IMR-90 (cell line): Measurements from ENCODE around the gene PIP5K1B. TPM values are rescaled to one million over a fixed set of nuclear protein-coding genes. Genes with fewer than 3 reads are reported as not detected.

ENCODE experiments used
- ATAC-seq: fragments of 200-7000 bp; cut with Tn5 transposase; 2 replicates; pipeline ENCODE4 v1.9.1; 2020; ENCODE audit warnings: low read depth, mild to moderate bottlenecking, moderate library complexity
- BruUV-seq: library from RNA; stranded (reverse); fragments of 400-500 nt; replicated peaks from 2 replicates; lab custom pipeline; 2021; lab: Mats Ljungman, UMichigan
- CTCF ChIA-PET: fragments of 300-600 bp; formaldehyde crosslinking; extraction: SDS; loops from one replicate; lab custom pipeline; 2021; ENCODE audit warnings: antibody characterized with exemption; lab: Yijun Ruan, JAX
- POLR2A ChIA-PET: fragments of 300-600 bp; sonication (Branson Sonifier 250); formaldehyde crosslinking; loops from one replicate; lab custom pipeline; 2022; ENCODE audit warnings: antibody characterized with exemption; ENCODE audit not compliant: unreplicated experiment; lab: Charles Lee
- DNase-seq: peaks from one replicate; pipeline ENCODE4 v3.0.0; 2013
- H2AFZ ChIP-seq: replicated peaks from 2 replicates; pipeline ENCODE3; 2013; ENCODE audit warnings: low read length, mild to moderate bottlenecking; ENCODE audit not compliant: poor library complexity
- H2AK5ac ChIP-seq: 2 replicates; pipeline ENCODE4 v1.6.1; 2013; ENCODE audit warnings: low read depth, low read length, inconsistent platforms
- H2AK9ac ChIP-seq: replicated peaks from 2 replicates; pipeline ENCODE3; 2013; ENCODE audit warnings: mild to moderate bottlenecking, low read depth, low read length, moderate library complexity; ENCODE audit not compliant: poor library complexity
- H2BK120ac ChIP-seq: 2 replicates; pipeline ENCODE4 v1.6.1; 2013; ENCODE audit warnings: low read depth, low read length, inconsistent platforms
- H2BK15ac ChIP-seq: 3 replicates; pipeline ENCODE4 v1.6.1; 2013; ENCODE audit warnings: low read depth, low read length, inconsistent platforms
- H2BK20ac ChIP-seq: 2 replicates; pipeline ENCODE4 v1.6.1; 2013; ENCODE audit warnings: low read depth, mild to moderate bottlenecking, inconsistent platforms, low read length, moderate library complexity
- H2BK5ac ChIP-seq: 2 replicates; pipeline ENCODE4 v1.6.1; 2013; ENCODE audit warnings: mild to moderate bottlenecking, low read depth, low read length, inconsistent platforms; ENCODE audit not compliant: poor library complexity, severe bottlenecking
- H3K14ac ChIP-seq: replicated peaks from 2 replicates; pipeline ENCODE4 v1.6.1; 2013; ENCODE audit warnings: low read depth, low read length, inconsistent platforms
- H3K18ac ChIP-seq: 2 replicates; pipeline ENCODE4 v1.6.1; 2013; ENCODE audit warnings: low read depth, low read length, control low read depth
- H3K23ac ChIP-seq: 2 replicates; pipeline ENCODE4 v1.6.1; 2013; ENCODE audit warnings: low read depth, low read length, inconsistent platforms
- H3K27ac ChIP-seq: 2 replicates; pipeline ENCODE4 v1.5.1; 2013; ENCODE audit warnings: mild to moderate bottlenecking, control low read depth, low read length; ENCODE audit not compliant: insufficient read depth
- H3K27me3 ChIP-seq: 2 replicates; pipeline ENCODE4 v1.6.1; 2013; ENCODE audit warnings: low read length; ENCODE audit not compliant: control insufficient read depth, insufficient read depth
- H3K36me3 ChIP-seq: 2 replicates; pipeline ENCODE4 v1.6.1; 2013; ENCODE audit warnings: low read length, mixed read lengths; ENCODE audit not compliant: control insufficient read depth, insufficient read depth
- H3K4ac ChIP-seq: 2 replicates; pipeline ENCODE4 v1.6.1; 2013; ENCODE audit warnings: low read depth, low read length, inconsistent platforms
- H3K4me1 ChIP-seq: 2 replicates; pipeline ENCODE4 v1.6.1; 2013; ENCODE audit warnings: low read length, mixed read lengths; ENCODE audit not compliant: control insufficient read depth, insufficient read depth
- H3K4me2 ChIP-seq: 2 replicates; pipeline ENCODE4 v1.6.1; 2013; ENCODE audit warnings: low read depth, mild to moderate bottlenecking, control low read depth, low read length, moderate library complexity
- H3K4me3 ChIP-seq: 2 replicates; pipeline ENCODE4 v1.5.1; 2013; ENCODE audit warnings: low read depth, mild to moderate bottlenecking, control low read depth, low read length, moderate library complexity; ENCODE audit not compliant: insufficient read depth
- H3K56ac ChIP-seq: 2 replicates; pipeline ENCODE4 v1.6.1; 2013; ENCODE audit warnings: low read length, inconsistent platforms; ENCODE audit not compliant: insufficient read depth; ENCODE audit errors: extremely low read depth
- H3K79me1 ChIP-seq, 2 experiments: 2 replicates each; pipeline ENCODE4 v1.6.1; 2013; ENCODE audit warnings: low read length in 2 of 2, inconsistent platforms in 1 of 2, low read depth in 1 of 2
- H3K9ac ChIP-seq: 2 replicates; pipeline ENCODE4 v1.6.1; 2013; ENCODE audit warnings: low read depth, low read length, control low read depth
- H3K9me1 ChIP-seq: 2 replicates; pipeline ENCODE4 v1.6.1; 2013; ENCODE audit warnings: low read length, inconsistent platforms; ENCODE audit not compliant: insufficient read depth
- H3K9me3 ChIP-seq: 2 replicates; pipeline ENCODE4 v1.6.1; 2013; ENCODE audit warnings: low read length; ENCODE audit not compliant: control insufficient read depth, insufficient read depth
- H4K20me1 ChIP-seq: 2 replicates; pipeline ENCODE4 v1.6.1; 2013; ENCODE audit warnings: low read length, inconsistent platforms; ENCODE audit not compliant: insufficient read depth
- H4K5ac ChIP-seq: 2 replicates; pipeline ENCODE4 v1.6.1; 2013; ENCODE audit warnings: mild to moderate bottlenecking, low read depth, low read length, control low read depth
- H4K8ac ChIP-seq, 2 experiments: 2 replicates each; pipeline ENCODE4 v1.6.1; 2013; ENCODE audit warnings: low read depth in 2 of 2, low read length in 2 of 2, control low read depth in 1 of 2, inconsistent platforms in 1 of 2
- H4K91ac ChIP-seq: 2 replicates; pipeline ENCODE4 v1.6.1; 2013; ENCODE audit warnings: low read depth, low read length, inconsistent platforms; ENCODE audit not compliant: insufficient read depth
- BHLHE40 ChIP-seq: fragments of 150-350 bp; IDR thresholded peaks from 2 replicates; pipeline ENCODE4 v1.6.1; 2016; ENCODE audit warnings: mild to moderate bottlenecking, low read depth, low read length
- CEBPB ChIP-seq: IDR thresholded peaks from 2 replicates; pipeline ENCODE4 v1.6.1; 2012; ENCODE audit warnings: low read depth, low read length, improper control_type of control experiment
- CHD1 ChIP-seq: IDR thresholded peaks from 2 replicates; pipeline ENCODE4 v1.6.1; 2012; ENCODE audit warnings: low read depth, low read length, improper control_type of control experiment
- FOS ChIP-seq: fragments of 150-350 bp; IDR thresholded peaks from 2 replicates; pipeline ENCODE4 v1.6.1; 2016; ENCODE audit warnings: low read depth, low read length
- MAZ ChIP-seq: IDR thresholded peaks from 2 replicates; pipeline ENCODE4 v1.6.1; 2012; ENCODE audit warnings: low read depth, mild to moderate bottlenecking, low read length, improper control_type of control experiment, moderate library complexity, borderline replicate concordance
- MXI1 ChIP-seq: IDR thresholded peaks from 2 replicates; pipeline ENCODE4 v1.6.1; 2012; ENCODE audit warnings: low read depth, mild to moderate bottlenecking, low read length, moderate library complexity, borderline replicate concordance
- NFE2L2 ChIP-seq: fragments of 150-350 bp; IDR thresholded peaks from 2 replicates; pipeline ENCODE4 v1.6.1; 2016; ENCODE audit warnings: low read depth, mild to moderate bottlenecking, low read length
- POLR2A ChIP-seq: IDR thresholded peaks from 2 replicates; pipeline ENCODE4 v1.6.1; 2012; ENCODE audit warnings: mild to moderate bottlenecking, low read depth, low read length
- RAD21 ChIP-seq: IDR thresholded peaks from 2 replicates; pipeline ENCODE4 v1.6.1; 2012; ENCODE audit warnings: low read length, improper control_type of control experiment
- RCOR1 ChIP-seq: IDR thresholded peaks from 2 replicates; pipeline ENCODE4 v1.6.1; 2012; ENCODE audit warnings: mild to moderate bottlenecking, low read length, improper control_type of control experiment; ENCODE audit not compliant: insufficient replicate concordance
- RFX5 ChIP-seq: IDR thresholded peaks from 2 replicates; pipeline ENCODE4 v1.8.0; 2012; ENCODE audit warnings: low read depth, mild to moderate bottlenecking, low read length, moderate library complexity
- SMC3 ChIP-seq: fragments of 150-350 bp; IDR thresholded peaks from 2 replicates; pipeline ENCODE4 v1.6.1; 2016; ENCODE audit warnings: low read depth, mild to moderate bottlenecking, antibody characterized with exemption, low read length, moderate library complexity
- WGBS, 2 experiments: methylation state at CpG; one replicate each; pipeline versions ENCODE4 v1.1.5 to v1.1.7; 2013; ENCODE audit warnings: missing lambda C conversion rate in 2 of 2; ENCODE audit not compliant: insufficient read length in 1 of 2; ENCODE audit errors: extremely low coverage in 2 of 2; 5-methylcytosine and 5-hydroxymethylcytosine counted together
- dilution Hi-C: fragments of 300-500 bp; cut with HindIII; formaldehyde crosslinking; loops from one replicate; pipeline ENCODE4 v1.14.3; 2018; ENCODE audit warnings: low sequenced_read_pairs; ENCODE audit not compliant: unreplicated experiment
- in situ Hi-C: fragments of 300-500 bp; cut with MboI; formaldehyde crosslinking; loops from 3 replicates; pipeline ENCODE4 v1.14.3; 2019; ENCODE audit warnings: low sequenced_read_pairs, inconsistent platforms, mixed read lengths
- intact Hi-C: fragments of 100-400 bp; cut with micrococcal nuclease; formaldehyde crosslinking; loops from 2 replicates; pipeline ENCODE4 v1.10.0; 2022
- polyA plus RNA-seq, 3 experiments: library from polyadenylated mRNA; depleted of rRNA; stranded (reverse); fragments of >200 nt; gene quantifications; 2 replicates each; pipeline ENCODE4 v1.2.3, GENCODE V29; 2012; ENCODE audit warnings: low replicate concordance in 1 of 3
- total RNA-seq: library from RNA; depleted of rRNA; stranded (reverse); fragments of >200 nt; gene quantifications from 2 replicates; pipeline ENCODE4 v1.2.3, GENCODE V29; 2012
- TF ChIP-seq, protein P1 (sequence below): fragments of 150-350 bp; IDR thresholded peaks from 2 replicates; pipeline ENCODE4 v1.6.1; 2016; ENCODE audit warnings: low read depth, mild to moderate bottlenecking, low read length, moderate library complexity, borderline replicate concordance
- TF ChIP-seq, protein P2 (sequence below): conservative IDR thresholded peaks from 2 replicates; pipeline ENCODE4 v1.5.1; 2012; ENCODE audit warnings: mild to moderate bottlenecking, low read depth, low read length, improper control_type of control experiment
- TF ChIP-seq, protein P3 (sequence below): fragments of 150-350 bp; IDR thresholded peaks from 2 replicates; pipeline ENCODE4 v1.6.1; 2017; ENCODE audit warnings: mild to moderate bottlenecking, antibody characterized with exemption, low read length, low read depth

The PIP5K1B gene
- total and polyA plus RNA-seq, 2 of the 4 experiments (the other 2 are of a cell fraction): not detected

DNA sequence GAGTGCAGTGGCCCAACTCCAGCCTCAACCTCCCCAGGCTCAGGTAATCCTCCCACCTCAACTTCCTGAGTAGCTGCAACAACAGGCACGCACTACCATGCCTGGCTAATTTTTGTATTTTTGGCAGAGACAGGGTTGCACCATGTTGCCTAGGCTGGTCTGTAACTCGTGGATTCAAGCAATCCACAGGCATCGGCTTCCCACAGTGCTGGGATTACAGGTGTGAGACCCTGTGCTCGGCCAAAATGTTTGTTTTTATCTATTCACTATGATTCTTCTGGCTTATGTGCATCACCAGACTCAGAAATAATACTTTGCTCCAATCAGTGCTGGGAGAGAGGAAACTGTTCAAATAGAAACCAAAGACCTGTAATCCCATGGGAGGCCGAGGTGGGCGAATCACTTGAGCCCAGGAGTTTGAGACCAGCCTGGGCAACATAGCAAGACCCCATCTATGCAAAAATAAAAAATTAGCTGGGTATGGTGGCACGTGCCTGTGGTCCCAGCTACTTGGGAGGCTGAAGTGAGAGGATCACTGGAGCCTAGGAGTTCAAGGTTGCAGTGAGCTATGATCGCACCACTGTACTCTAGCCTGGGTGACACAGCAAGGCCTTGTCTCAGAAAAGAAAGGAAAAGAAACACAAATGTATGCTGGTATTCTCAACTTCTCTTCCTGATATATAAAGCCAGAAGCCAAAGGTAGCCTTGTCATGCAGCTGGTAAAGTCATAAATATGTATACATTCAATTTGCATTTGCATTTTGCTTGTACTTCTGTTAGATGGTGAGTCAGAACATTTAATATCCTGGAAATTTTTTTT lies 4.5 kb downstream of the PIP5K1B start:
- DNase-seq (no peak), ATAC-seq (no peak)
- Histone ChIP-seq H3K79me1 (no peaks in the 10 kb centered on the region), H3K56ac (no peak overlapping the region), H3K9me3 (no peaks in the 10 kb centered on the region), H4K8ac (no peak overlapping the region), H2AK9ac (no peak overlapping the region), H3K9me1 (no peaks in the 10 kb centered on the region), H3K9ac (no peak overlapping the region), H4K20me1 (no peaks in the 10 kb centered on the region), H3K18ac (no peak overlapping the region), H2BK15ac (no peak overlapping the region), H3K36me3 (no peaks in the 10 kb centered on the region), H2AK5ac (no peak overlapping the region), H3K14ac (no peak overlapping the region), H2BK20ac (no peak overlapping the region), H3K27me3 (peaks cover 23% of the 10 kb centered on the region), H3K23ac (no peak overlapping the region), H2BK5ac (no peak overlapping the region), H2AFZ (no peak overlapping the region), H3K4ac (no peak overlapping the region), H3K27ac (no peak overlapping the region), H4K5ac (no peak overlapping the region), H2BK120ac (no peak overlapping the region), H3K4me1 (no peaks in the 10 kb centered on the region), H4K91ac (no peak overlapping the region), H3K4me3 (no peak overlapping the region), H3K4me2 (no peak overlapping the region)
- in situ Hi-C loops (no loop called here), dilution Hi-C loops (no loop called here), intact Hi-C loops (loop anchor here (10.0 kb wide), 1 partner anchor 315 kb away; no protein-coding TSS in a partner anchor)
- WGBS, 2 experiments: 50% methylated on average over 3 of the region's 8 CpGs; no CpG with 5 or more reads in 1 of the 2 experiments
- POLR2A ChIA-PET: no interaction called here
- CTCF ChIA-PET: no interaction called here
- no TSS peak for BruUV-seq
- no peak for TF ChIP-seq RCOR1
- no peak for TF ChIP-seq MAZ
- TF ChIP-seq RFX5: no peak
- TF ChIP-seq CHD1: no peak
- TF ChIP-seq, protein P1, sequence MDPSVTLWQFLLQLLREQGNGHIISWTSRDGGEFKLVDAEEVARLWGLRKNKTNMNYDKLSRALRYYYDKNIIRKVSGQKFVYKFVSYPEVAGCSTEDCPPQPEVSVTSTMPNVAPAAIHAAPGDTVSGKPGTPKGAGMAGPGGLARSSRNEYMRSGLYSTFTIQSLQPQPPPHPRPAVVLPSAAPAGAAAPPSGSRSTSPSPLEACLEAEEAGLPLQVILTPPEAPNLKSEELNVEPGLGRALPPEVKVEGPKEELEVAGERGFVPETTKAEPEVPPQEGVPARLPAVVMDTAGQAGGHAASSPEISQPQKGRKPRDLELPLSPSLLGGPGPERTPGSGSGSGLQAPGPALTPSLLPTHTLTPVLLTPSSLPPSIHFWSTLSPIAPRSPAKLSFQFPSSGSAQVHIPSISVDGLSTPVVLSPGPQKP: no peak
- TF ChIP-seq, protein P2, sequence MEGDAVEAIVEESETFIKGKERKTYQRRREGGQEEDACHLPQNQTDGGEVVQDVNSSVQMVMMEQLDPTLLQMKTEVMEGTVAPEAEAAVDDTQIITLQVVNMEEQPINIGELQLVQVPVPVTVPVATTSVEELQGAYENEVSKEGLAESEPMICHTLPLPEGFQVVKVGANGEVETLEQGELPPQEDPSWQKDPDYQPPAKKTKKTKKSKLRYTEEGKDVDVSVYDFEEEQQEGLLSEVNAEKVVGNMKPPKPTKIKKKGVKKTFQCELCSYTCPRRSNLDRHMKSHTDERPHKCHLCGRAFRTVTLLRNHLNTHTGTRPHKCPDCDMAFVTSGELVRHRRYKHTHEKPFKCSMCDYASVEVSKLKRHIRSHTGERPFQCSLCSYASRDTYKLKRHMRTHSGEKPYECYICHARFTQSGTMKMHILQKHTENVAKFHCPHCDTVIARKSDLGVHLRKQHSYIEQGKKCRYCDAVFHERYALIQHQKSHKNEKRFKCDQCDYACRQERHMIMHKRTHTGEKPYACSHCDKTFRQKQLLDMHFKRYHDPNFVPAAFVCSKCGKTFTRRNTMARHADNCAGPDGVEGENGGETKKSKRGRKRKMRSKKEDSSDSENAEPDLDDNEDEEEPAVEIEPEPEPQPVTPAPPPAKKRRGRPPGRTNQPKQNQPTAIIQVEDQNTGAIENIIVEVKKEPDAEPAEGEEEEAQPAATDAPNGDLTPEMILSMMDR: no peak
- no peak for TF ChIP-seq SMC3
- TF ChIP-seq BHLHE40: no peak
- TF ChIP-seq POLR2A: no peak
- no peak for TF ChIP-seq CEBPB
- no peak for TF ChIP-seq FOS
- no peak for TF ChIP-seq RAD21
- TF ChIP-seq MXI1: no peak
- TF ChIP-seq NFE2L2: no peak
- TF ChIP-seq, protein P3, sequence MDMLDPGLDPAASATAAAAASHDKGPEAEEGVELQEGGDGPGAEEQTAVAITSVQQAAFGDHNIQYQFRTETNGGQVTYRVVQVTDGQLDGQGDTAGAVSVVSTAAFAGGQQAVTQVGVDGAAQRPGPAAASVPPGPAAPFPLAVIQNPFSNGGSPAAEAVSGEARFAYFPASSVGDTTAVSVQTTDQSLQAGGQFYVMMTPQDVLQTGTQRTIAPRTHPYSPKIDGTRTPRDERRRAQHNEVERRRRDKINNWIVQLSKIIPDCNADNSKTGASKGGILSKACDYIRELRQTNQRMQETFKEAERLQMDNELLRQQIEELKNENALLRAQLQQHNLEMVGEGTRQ: no peak
